Kidney epithelial cell (primary cell): ENCODE results near the gene HS6ST3. TPM values are rescaled to one million over a fixed set of nuclear protein-coding genes. Genes with fewer than 3 reads are reported as not detected.
"Not testable (repeated sequence)": the region's sequence is repeated elsewhere in the genome, so short reads cannot be mapped to it uniquely, and the experiment has no call there.

Experiments
- DNase-seq: peaks from one replicate; pipeline ENCODE4 v3.0.0-alpha.2; 2010; ENCODE audit warnings: low read depth
- H3K27me3 ChIP-seq: 2 replicates; pipeline ENCODE4 v1.6.0; 2011; ENCODE audit warnings: low read length; ENCODE audit not compliant: control insufficient read depth, insufficient read depth
- H3K36me3 ChIP-seq: 2 replicates; pipeline ENCODE4 v1.5.1; 2011; ENCODE audit warnings: low read length; ENCODE audit not compliant: control insufficient read depth, insufficient read depth
- H3K4me3 ChIP-seq: 2 replicates; pipeline ENCODE4 v1.5.1; 2011; ENCODE audit warnings: low read depth, mild to moderate bottlenecking, control low read depth, low read length
- total RNA-seq: library from RNA; depleted of rRNA; stranded (reverse); fragments of >200 nt; gene quantifications from 2 replicates; pipeline ENCODE4 v1.2.3, GENCODE V29; 2015
- TF ChIP-seq, protein P1 (sequence below): IDR thresholded peaks from 2 replicates; pipeline ENCODE4 v1.5.1; 2011; ENCODE audit warnings: mild to moderate bottlenecking, moderate library complexity, low read length, control low read depth, inconsistent platforms; ENCODE audit not compliant: insufficient read depth, poor library complexity, severe bottlenecking

The HS6ST3 gene
- total RNA-seq, 1 donor from 2014 or later, result 0.38 TPM

- Histone ChIP-seq H3K4me3 (no peak overlapping the region), H3K36me3 (no peaks in the 10 kb centered on the region), H3K27me3 (no peaks in the 10 kb centered on the region)
- TF ChIP-seq, protein P1, sequence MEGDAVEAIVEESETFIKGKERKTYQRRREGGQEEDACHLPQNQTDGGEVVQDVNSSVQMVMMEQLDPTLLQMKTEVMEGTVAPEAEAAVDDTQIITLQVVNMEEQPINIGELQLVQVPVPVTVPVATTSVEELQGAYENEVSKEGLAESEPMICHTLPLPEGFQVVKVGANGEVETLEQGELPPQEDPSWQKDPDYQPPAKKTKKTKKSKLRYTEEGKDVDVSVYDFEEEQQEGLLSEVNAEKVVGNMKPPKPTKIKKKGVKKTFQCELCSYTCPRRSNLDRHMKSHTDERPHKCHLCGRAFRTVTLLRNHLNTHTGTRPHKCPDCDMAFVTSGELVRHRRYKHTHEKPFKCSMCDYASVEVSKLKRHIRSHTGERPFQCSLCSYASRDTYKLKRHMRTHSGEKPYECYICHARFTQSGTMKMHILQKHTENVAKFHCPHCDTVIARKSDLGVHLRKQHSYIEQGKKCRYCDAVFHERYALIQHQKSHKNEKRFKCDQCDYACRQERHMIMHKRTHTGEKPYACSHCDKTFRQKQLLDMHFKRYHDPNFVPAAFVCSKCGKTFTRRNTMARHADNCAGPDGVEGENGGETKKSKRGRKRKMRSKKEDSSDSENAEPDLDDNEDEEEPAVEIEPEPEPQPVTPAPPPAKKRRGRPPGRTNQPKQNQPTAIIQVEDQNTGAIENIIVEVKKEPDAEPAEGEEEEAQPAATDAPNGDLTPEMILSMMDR, result no peak
- no peak for DNase-seq
These were observed 676.4 kb downstream of the HS6ST3 start for GRCh38 chr13:96766306-96766705.

DNA sequence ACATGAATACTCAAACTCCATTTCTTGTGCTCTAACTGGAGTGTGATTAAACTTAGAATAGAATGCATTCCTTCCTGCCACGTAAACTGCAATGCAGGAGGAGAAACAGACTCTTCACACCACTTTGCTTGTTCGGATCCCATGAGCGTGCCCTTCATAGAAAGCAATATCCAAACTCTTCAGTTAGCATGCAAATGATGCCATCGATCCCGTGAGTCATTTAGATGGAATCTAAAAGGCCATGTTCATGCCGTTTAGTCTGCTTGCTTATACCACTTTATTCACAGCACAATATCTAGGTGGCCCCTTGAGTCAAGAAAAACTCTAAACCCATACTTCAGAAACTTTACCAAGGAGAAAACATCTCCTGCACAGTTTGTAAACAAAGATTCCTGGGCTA lies 678.6 kb downstream of the HS6ST3 start:
- H3K36me3 ChIP-seq, result no peaks in the 10 kb centered on the region
- H3K4me3 ChIP-seq, result no peak overlapping the region
- no peaks in the 10 kb centered on the region for H3K27me3 ChIP-seq
- TF ChIP-seq, protein P1, result no peak
- no peak for DNase-seq

GRCh38 chr13:96769874-96770273 lies 680.0 kb downstream of the HS6ST3 start:
- TF ChIP-seq, protein P1, result no peak
- no peak for DNase-seq
- H3K4me3 ChIP-seq, result no peak overlapping the region

DNA sequence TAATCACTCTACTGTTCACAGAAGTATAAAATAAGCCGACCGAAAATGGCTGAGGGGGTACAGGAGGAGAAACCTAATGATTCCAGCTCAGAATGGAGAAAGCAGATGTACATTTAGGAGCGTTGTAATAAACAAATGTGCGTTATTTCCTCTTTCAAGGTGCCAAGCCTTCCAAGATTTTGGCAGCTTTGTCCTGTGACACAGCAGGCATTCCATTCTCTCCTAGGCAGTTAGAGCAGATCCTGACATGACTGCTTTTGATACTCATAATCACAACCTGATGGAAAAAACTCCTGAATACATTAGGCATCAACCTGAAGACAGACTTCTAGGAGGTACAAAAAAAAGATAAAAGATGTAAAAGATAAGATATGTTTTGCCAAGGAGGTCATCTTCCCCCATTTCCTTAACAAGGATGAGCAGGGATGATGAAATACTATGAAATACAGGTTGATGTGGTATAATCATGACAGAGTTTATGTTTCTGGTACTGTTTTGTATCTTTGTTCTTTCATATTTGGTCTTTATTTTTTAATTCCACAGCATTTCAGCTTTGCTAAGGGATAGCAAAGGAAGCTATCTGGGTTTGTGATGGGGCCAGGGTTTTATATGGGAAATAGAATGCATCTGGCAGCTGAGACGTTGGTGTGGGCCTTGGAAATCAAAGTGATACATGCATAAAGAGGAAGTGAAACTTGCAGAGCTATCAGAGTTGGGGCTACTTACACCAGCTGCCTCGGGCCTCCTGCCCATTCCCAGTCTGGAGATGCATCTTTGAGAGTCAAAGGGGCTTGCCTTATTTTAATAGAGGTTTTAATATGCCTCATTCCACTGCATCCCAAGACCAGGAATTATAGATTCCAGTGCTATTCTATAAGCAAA lies 681.8 kb downstream of the HS6ST3 start:
- DNase-seq, result no peak
- no peaks in the 10 kb centered on the region for H3K27me3 ChIP-seq
- no peaks in the 10 kb centered on the region for H3K36me3 ChIP-seq
- no peak overlapping the region for H3K4me3 ChIP-seq
- TF ChIP-seq, protein P1, result no peak

More at GRCh38 chr13:96769874-96770273, 680.0 kb downstream of the HS6ST3 start:
- no peaks in the 10 kb centered on the region for H3K27me3 ChIP-seq
- no peaks in the 10 kb centered on the region for H3K36me3 ChIP-seq

GRCh38 chr13:96772426-96772825 lies 682.5 kb downstream of the HS6ST3 start:
- DNase-seq, result no peak
- Histone ChIP-seq H3K4me3 (no peak overlapping the region), H3K27me3 (no peaks in the 10 kb centered on the region), H3K36me3 (no peaks in the 10 kb centered on the region)
- TF ChIP-seq, protein P1, result no peak

DNA sequence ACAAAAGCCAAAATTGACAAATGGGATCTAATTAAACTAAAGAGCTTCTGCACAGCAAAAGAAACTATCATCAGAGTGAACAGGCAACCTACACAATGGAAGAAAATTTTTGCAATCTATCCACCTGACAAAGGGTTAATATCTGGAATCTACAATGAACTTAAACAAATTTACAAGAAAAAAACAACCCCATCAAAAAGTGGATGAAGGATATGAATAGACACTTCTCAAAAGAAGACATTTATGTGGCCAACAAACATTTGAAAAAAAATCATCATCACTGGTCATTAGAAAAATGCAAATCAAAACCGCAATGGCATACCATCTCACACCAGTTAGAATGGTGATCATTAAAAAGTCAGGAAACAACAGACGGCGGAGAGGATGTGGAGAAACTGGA lies 688.4 kb downstream of the HS6ST3 start:
- not testable (repeated sequence) for H3K4me3 ChIP-seq, H3K36me3 ChIP-seq, DNase-seq, H3K27me3 ChIP-seq
